ENCODE measurements around the gene CSMD2.

CSMD2 gene

GRCh38 chr1:33818071-33818470, 347.0 kb downstream of the CSMD2 start:
- Histone ChIP-seq H3K9ac (ENCODE audit: insufficient read length, low read depth) (no peak overlapping the region), H3K9me3 (ENCODE audit: insufficient read depth, low read length) (no peaks in the 10 kb centered on the region), H3K4me1 (ENCODE audit: insufficient read depth, insufficient read length) (no peaks in the 10 kb centered on the region), H3K27me3 (ENCODE audit: insufficient read depth, insufficient read length) (no peaks in the 10 kb centered on the region), H3K36me3 (ENCODE audit: insufficient read depth, insufficient read length, low read length) (no peaks in the 10 kb centered on the region), H3K4me3 (ENCODE audit: insufficient read length, low read depth) (no peak overlapping the region)
- TF ChIP-seq SUZ12 (IDR thresholded peaks at IDR 0.05; ENCODE audit: extremely low read depth, insufficient read depth, insufficient read length) (no peak), YY1 (IDR thresholded peaks at IDR 0.05; ENCODE audit: insufficient read depth, insufficient read length) (no peak), ZNF274 (IDR thresholded peaks at IDR 0.05; ENCODE audit: low read depth, low read length) (no peak)
- DNase-seq (ENCODE audit: low read depth, low spot score) = no peak

- no peak for DNase-seq (ENCODE audit: low read depth, low spot score)
- no peaks in the 10 kb centered on the region for H3K27me3 ChIP-seq (ENCODE audit: insufficient read depth, insufficient read length)
- H3K9me3 ChIP-seq (ENCODE audit: insufficient read depth, low read length) = no peaks in the 10 kb centered on the region
- no peaks in the 10 kb centered on the region for H3K36me3 ChIP-seq (ENCODE audit: insufficient read depth, insufficient read length, low read length)
- TF ChIP-seq YY1 (IDR thresholded peaks at IDR 0.05; ENCODE audit: insufficient read depth, insufficient read length) (no peak), ZNF274 (IDR thresholded peaks at IDR 0.05; ENCODE audit: low read depth, low read length) (no peak), SUZ12 (IDR thresholded peaks at IDR 0.05; ENCODE audit: extremely low read depth, insufficient read depth, insufficient read length) (no peak)
- no peak overlapping the region for H3K4me3 ChIP-seq (ENCODE audit: insufficient read length, low read depth)
- no peak overlapping the region for H3K9ac ChIP-seq (ENCODE audit: insufficient read length, low read depth)
- no peaks in the 10 kb centered on the region for H3K4me1 ChIP-seq (ENCODE audit: insufficient read depth, insufficient read length)
These were observed 350.0 kb downstream of the CSMD2 start for GRCh38 chr1:33815061-33815460.

- H3K36me3 ChIP-seq (ENCODE audit: insufficient read depth, insufficient read length, low read length) = no peaks in the 10 kb centered on the region
- H3K27me3 ChIP-seq (ENCODE audit: insufficient read depth, insufficient read length) = no peaks in the 10 kb centered on the region
- H3K4me3 ChIP-seq (ENCODE audit: insufficient read length, low read depth) = no peak overlapping the region
- no peaks in the 10 kb centered on the region for H3K4me1 ChIP-seq (ENCODE audit: insufficient read depth, insufficient read length)
- DNase-seq (ENCODE audit: low read depth, low spot score) = no peak
- H3K9ac ChIP-seq (ENCODE audit: insufficient read length, low read depth) = no peak overlapping the region
- TF ChIP-seq YY1 (IDR thresholded peaks at IDR 0.05; ENCODE audit: insufficient read depth, insufficient read length) (no peak), SUZ12 (IDR thresholded peaks at IDR 0.05; ENCODE audit: extremely low read depth, insufficient read depth, insufficient read length) (no peak), ZNF274 (IDR thresholded peaks at IDR 0.05; ENCODE audit: low read depth, low read length) (no peak)
- peaks cover 4% of the 10 kb centered on the region for H3K9me3 ChIP-seq (ENCODE audit: insufficient read depth, low read length)
These were observed 350.9 kb downstream of the CSMD2 start for GRCh38 chr1:33814166-33814565.

- Histone ChIP-seq H3K36me3 (ENCODE audit: insufficient read depth, insufficient read length, low read length) (no peaks in the 10 kb centered on the region), H3K4me1 (ENCODE audit: insufficient read depth, insufficient read length) (no peaks in the 10 kb centered on the region), H3K4me3 (ENCODE audit: insufficient read length, low read depth) (no peak overlapping the region), H3K27me3 (ENCODE audit: insufficient read depth, insufficient read length) (no peaks in the 10 kb centered on the region), H3K9ac (ENCODE audit: insufficient read length, low read depth) (no peak overlapping the region), H3K9me3 (ENCODE audit: insufficient read depth, low read length) (peaks cover 20% of the 10 kb centered on the region)
- no peak for DNase-seq (ENCODE audit: low read depth, low spot score)
- TF ChIP-seq SUZ12 (IDR thresholded peaks at IDR 0.05; ENCODE audit: extremely low read depth, insufficient read depth, insufficient read length) = no peak
- TF ChIP-seq YY1 (IDR thresholded peaks at IDR 0.05; ENCODE audit: insufficient read depth, insufficient read length) = no peak
- TF ChIP-seq ZNF274 (IDR thresholded peaks at IDR 0.05; ENCODE audit: low read depth, low read length) = no peak
These were observed 354.5 kb downstream of the CSMD2 start for GRCh38 chr1:33810571-33810970.

- no peaks in the 10 kb centered on the region for H3K27me3 ChIP-seq (ENCODE audit: insufficient read depth, insufficient read length)
- H3K36me3 ChIP-seq (ENCODE audit: insufficient read depth, insufficient read length, low read length) = peaks cover 3% of the 10 kb centered on the region
- H3K9me3 ChIP-seq (ENCODE audit: insufficient read depth, low read length) = peaks cover 20% of the 10 kb centered on the region
- no peak overlapping the region for H3K4me3 ChIP-seq (ENCODE audit: insufficient read length, low read depth)
- no peak for TF ChIP-seq SUZ12 (IDR thresholded peaks at IDR 0.05; ENCODE audit: extremely low read depth, insufficient read depth, insufficient read length)
- no peak for TF ChIP-seq YY1 (IDR thresholded peaks at IDR 0.05; ENCODE audit: insufficient read depth, insufficient read length)
- no peak for TF ChIP-seq ZNF274 (IDR thresholded peaks at IDR 0.05; ENCODE audit: low read depth, low read length)
- no peak for DNase-seq (ENCODE audit: low read depth, low spot score)
- no peak overlapping the region for H3K9ac ChIP-seq (ENCODE audit: insufficient read length, low read depth)
- H3K4me1 ChIP-seq (ENCODE audit: insufficient read depth, insufficient read length) = no peaks in the 10 kb centered on the region
These were observed 359.0 kb downstream of the CSMD2 start for GRCh38 chr1:33805988-33806387.

- H3K4me3 ChIP-seq (ENCODE audit: insufficient read length, low read depth) = no peak overlapping the region
- no peaks in the 10 kb centered on the region for H3K27me3 ChIP-seq (ENCODE audit: insufficient read depth, insufficient read length)
- no peak overlapping the region for H3K9ac ChIP-seq (ENCODE audit: insufficient read length, low read depth)
These were observed 362.8 kb downstream of the CSMD2 start for GRCh38 chr1:33802268-33802667.

GRCh38 chr1:33797849-33798248, 367.2 kb downstream of the CSMD2 start:
- H3K4me3 ChIP-seq (ENCODE audit: insufficient read length, low read depth) = no peak overlapping the region
- no peaks in the 10 kb centered on the region for H3K27me3 ChIP-seq (ENCODE audit: insufficient read depth, insufficient read length)
- peaks cover 23% of the 10 kb centered on the region for H3K9me3 ChIP-seq (ENCODE audit: insufficient read depth, low read length)
- TF ChIP-seq SUZ12 (IDR thresholded peaks at IDR 0.05; ENCODE audit: extremely low read depth, insufficient read depth, insufficient read length) (no peak), ZNF274 (IDR thresholded peaks at IDR 0.05; ENCODE audit: low read depth, low read length) (no peak), YY1 (IDR thresholded peaks at IDR 0.05; ENCODE audit: insufficient read depth, insufficient read length) (no peak)
- no peaks in the 10 kb centered on the region for H3K4me1 ChIP-seq (ENCODE audit: insufficient read depth, insufficient read length)
- H3K9ac ChIP-seq (ENCODE audit: insufficient read length, low read depth) = no peak overlapping the region
- no peak for DNase-seq (ENCODE audit: low read depth, low spot score)
- H3K36me3 ChIP-seq (ENCODE audit: insufficient read depth, insufficient read length, low read length) = no peaks in the 10 kb centered on the region

More at GRCh38 chr1:33802268-33802667, 362.8 kb downstream of the CSMD2 start:
- no peak for DNase-seq (ENCODE audit: low read depth, low spot score)
- no peak for TF ChIP-seq ZNF274 (IDR thresholded peaks at IDR 0.05; ENCODE audit: low read depth, low read length)
- TF ChIP-seq SUZ12 (IDR thresholded peaks at IDR 0.05; ENCODE audit: extremely low read depth, insufficient read depth, insufficient read length) = no peak
- TF ChIP-seq YY1 (IDR thresholded peaks at IDR 0.05; ENCODE audit: insufficient read depth, insufficient read length) = no peak
- Histone ChIP-seq H3K36me3 (ENCODE audit: insufficient read depth, insufficient read length, low read length) (peaks cover 3% of the 10 kb centered on the region), H3K9me3 (ENCODE audit: insufficient read depth, low read length) (peaks cover 8% of the 10 kb centered on the region), H3K4me1 (ENCODE audit: insufficient read depth, insufficient read length) (no peaks in the 10 kb centered on the region)

Data from NT2/D1 (cell line).